K562 (cell line): ENCODE results near the gene BEST1. TPM values are rescaled to one million over a fixed set of nuclear protein-coding genes. Genes with fewer than 3 reads are reported as not detected.

ENCODE experiments used
- ATF6 ChIP-seq: sonication (generic); formaldehyde crosslinking; IDR thresholded peaks from 2 replicates; pipeline ENCODE4 v1.4.0; 2020; ENCODE audit warnings: mild to moderate bottlenecking, missing genetic modification reagents
- BHLHE40 ChIP-seq: IDR thresholded peaks from 2 replicates; pipeline ENCODE4 v1.6.1; 2011; ENCODE audit warnings: low read length, improper control_type of control experiment
- CCNT2 ChIP-seq: IDR thresholded peaks from 2 replicates; pipeline ENCODE4 v1.6.1; 2011; ENCODE audit warnings: borderline replicate concordance, low read depth, mild to moderate bottlenecking, moderate library complexity, mixed read lengths, low read length; ENCODE audit not compliant: insufficient read length; ENCODE audit errors: extremely low read depth
- CREBBP ChIP-seq: IDR thresholded peaks from one replicate; pipeline ENCODE4 v1.6.1; 2012; ENCODE audit warnings: low read depth, mild to moderate bottlenecking, control low read depth, inconsistent platforms, low read length
- GABPB2 ChIP-seq: fragments of 250-450 bp; sonication (Bioruptor Pico); conservative IDR thresholded peaks from 2 replicates; pipeline ENCODE4 v1.5.1; 2021; ENCODE audit warnings: mild to moderate bottlenecking
- GATAD2B ChIP-seq: fragments of 450-650 bp; IDR thresholded peaks from 2 replicates; pipeline ENCODE4 v1.6.1; 2017; ENCODE audit warnings: mild to moderate bottlenecking, borderline replicate concordance
- GTF3C2 ChIP-seq: IDR thresholded peaks from 3 replicates; pipeline ENCODE4 v1.6.1; 2011; ENCODE audit warnings: borderline replicate concordance, mild to moderate bottlenecking, moderate library complexity; ENCODE audit not compliant: insufficient read length; ENCODE audit errors: extremely low read depth
- MAFK ChIP-seq: IDR thresholded peaks from 2 replicates; pipeline ENCODE4 v1.6.1; 2011; ENCODE audit warnings: low read length, improper control_type of control experiment
- MECOM ChIP-seq: fragments of 250-450 bp; sonication (Bioruptor Pico); IDR thresholded peaks from 2 replicates; pipeline ENCODE4 v1.8.0; 2022; ENCODE audit warnings: inconsistent platforms
- NCOA2 ChIP-seq, 2 experiments: fragments of 450-650 bp; IDR thresholded peaks; 2 replicates each; pipeline ENCODE4 v1.6.1; 2018; ENCODE audit warnings: mild to moderate bottlenecking in 2 of 2, moderate library complexity in 1 of 2; ENCODE audit not compliant: partially characterized antibody in 2 of 2
- NELFE ChIP-seq: IDR thresholded peaks from 2 replicates; pipeline ENCODE4 v1.6.1; 2011; ENCODE audit warnings: mild to moderate bottlenecking; ENCODE audit not compliant: insufficient read depth, insufficient read length
- PCBP2 ChIP-seq: fragments of 200-400 bp; formaldehyde crosslinking; IDR thresholded peaks from 2 replicates; pipeline ENCODE4 v1.6.1; 2018; ENCODE audit warnings: low read length, low read depth, mild to moderate bottlenecking, moderate library complexity; ENCODE audit not compliant: poor library complexity, severe bottlenecking
- PURB ChIP-seq: sonication (generic); formaldehyde crosslinking; IDR thresholded peaks from 2 replicates; pipeline ENCODE4 v1.9.0; 2021; ENCODE audit warnings: low read depth, mild to moderate bottlenecking, missing genetic modification reagents
- STAG1 ChIP-seq: sonication (generic); formaldehyde crosslinking; IDR thresholded peaks from 2 replicates; pipeline ENCODE4 v1.5.0; 2020; ENCODE audit warnings: missing genetic modification reagents, borderline replicate concordance
- STAT5B ChIP-seq: fragments of 250-450 bp; sonication (Bioruptor Pico); IDR thresholded peaks from 2 replicates; pipeline ENCODE4 v1.8.0; 2021; ENCODE audit warnings: mild to moderate bottlenecking, inconsistent platforms
- TAF9B ChIP-seq: fragments of 450-650 bp; IDR thresholded peaks from 2 replicates; pipeline ENCODE4 v1.6.1; 2018; ENCODE audit warnings: mild to moderate bottlenecking; ENCODE audit not compliant: partially characterized antibody
- TFAP4 ChIP-seq: sonication (generic); formaldehyde crosslinking; IDR thresholded peaks from 2 replicates; pipeline ENCODE4 v1.8.0; 2022; ENCODE audit warnings: missing genetic modification reagents, mild to moderate bottlenecking, moderate library complexity, borderline replicate concordance
- ZBTB17 ChIP-seq: fragments of 450-650 bp; formaldehyde crosslinking; IDR thresholded peaks from 2 replicates; pipeline ENCODE4 v1.4.0; 2020; ENCODE audit warnings: mild to moderate bottlenecking
- ZNF274 ChIP-seq: IDR thresholded peaks from 2 replicates; pipeline ENCODE4 v1.6.1; 2011; ENCODE audit warnings: low read depth, mild to moderate bottlenecking, low read length, moderate library complexity, borderline replicate concordance
- ZNF551 ChIP-seq: fragments of 250-450 bp; sonication (Bioruptor Pico); IDR thresholded peaks from 2 replicates; pipeline ENCODE4 v1.5.0; 2021; ENCODE audit warnings: mild to moderate bottlenecking, moderate library complexity
- ZNF764 ChIP-seq: fragments of 250-450 bp; sonication (Bioruptor Pico); IDR thresholded peaks from 2 replicates; pipeline ENCODE4 v1.4.0; 2020; ENCODE audit warnings: low read depth, mild to moderate bottlenecking, moderate library complexity
- polyA plus RNA-seq, 8 experiments: library from polyadenylated mRNA; depleted of rRNA in 4 of 8; stranded (reverse) in 5 of 8; unstranded in 3 of 8; fragments of >200 nt; fragmentation: Nextera tagmentation in 2 of 8; fragmentation: Illumina TruSeq in 1 of 8; extraction: Ambion mirVana in 2 of 8; extraction: Trizol in 1 of 8; gene quantifications; 2 replicates each; pipeline versions ENCODE4 v1.2.1 to v1.2.3, GENCODE V29; 2011 to 2014; ENCODE audit warnings: inconsistent platforms in 1 of 8, missing spikeins in 1 of 8
- total RNA-seq, 7 experiments: library from RNA; depleted of rRNA in 6 of 7; stranded (reverse); fragments of >200 nt in 6 of 7; fragmentation: Illumina TruSeq in 2 of 7; extraction: Trizol in 2 of 7; gene quantifications; 2 replicates each; pipeline versions ENCODE4 v1.2.1 to v1.2.3, GENCODE V29; 2011 to 2021; ENCODE audit warnings: low replicate concordance in 1 of 7
- TF ChIP-seq, protein P1 (sequence below): fragments of 450-650 bp; IDR thresholded peaks from 2 replicates; pipeline ENCODE4 v1.6.1; 2016; ENCODE audit warnings: missing biosample characterization, missing genetic modification characterization

The BEST1 gene
- total and polyA plus RNA-seq, 9 of the 15 experiments (the other 6 are each of a cell fraction or from before 2014, with no cell fraction given): 0.07 to 1.3 (median 0.40) TPM

- TF ChIP-seq TFAP4 (peak; percentile 53; the same call in 1 of the 2 replicates), GTF3C2 (no peak), ZNF551 (CRISPR knock-in tag) (no peak), ZNF764 (CRISPR knock-in tag) (no peak), MAFK (no peak), BHLHE40 (peak; percentile 93), GABPB2 (CRISPR knock-in tag) (no peak), STAT5B (CRISPR knock-in tag) (no peak), NCOA2 (IDR thresholded peaks at IDR 0.05; ENCODE audit: partially characterized antibody in 2 of 2) (no peak), PURB (CRISPR knock-in tag) (no peak), PCBP2 (no peak), MECOM (CRISPR knock-in tag) (no peak), TAF9B (no peak), GATAD2B (peak; percentile 91), NELFE (no peak), ZBTB17 (CRISPR knock-in tag) (no peak), CREBBP (no peak), CCNT2 (peak; percentile 81), ATF6 (no peak), ZNF274 (no peak), STAG1 (CRISPR knock-in tag) (no peak)
- TF ChIP-seq, protein P1, sequence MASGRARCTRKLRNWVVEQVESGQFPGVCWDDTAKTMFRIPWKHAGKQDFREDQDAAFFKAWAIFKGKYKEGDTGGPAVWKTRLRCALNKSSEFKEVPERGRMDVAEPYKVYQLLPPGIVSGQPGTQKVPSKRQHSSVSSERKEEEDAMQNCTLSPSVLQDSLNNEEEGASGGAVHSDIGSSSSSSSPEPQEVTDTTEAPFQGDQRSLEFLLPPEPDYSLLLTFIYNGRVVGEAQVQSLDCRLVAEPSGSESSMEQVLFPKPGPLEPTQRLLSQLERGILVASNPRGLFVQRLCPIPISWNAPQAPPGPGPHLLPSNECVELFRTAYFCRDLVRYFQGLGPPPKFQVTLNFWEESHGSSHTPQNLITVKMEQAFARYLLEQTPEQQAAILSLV (tag): no peak
These were observed 32.6 kb upstream of the BEST1 start, which contains the start of gene RAB3IL1 (continued) for GRCh38 chr11:61917334-61918109.
